Activated CD8-positive, alpha-beta T cell treated with anti-CD3 and anti-CD28 coated beads for 36 hours (primary cell): ENCODE data around the gene INS. TPM values are rescaled to one million over a fixed set of nuclear protein-coding genes. Genes with fewer than 3 reads are reported as not detected.

Source experiments
- ATAC-seq: fragments of 200-7000 bp; cut with Tn5 transposase; one replicate; pipeline ENCODE4 v1.10.0; 2021; ENCODE audit warnings: mild to moderate bottlenecking, moderate library complexity
- CTCF ChIA-PET: fragments of 350-600 bp; sonication (Branson Sonifier 250); formaldehyde crosslinking; loops from one replicate; lab custom pipeline; 2021; ENCODE audit warnings: antibody characterized with exemption; lab: Charles Lee
- POLR2A ChIA-PET: fragments of 350-600 bp; sonication (Branson Sonifier 250); formaldehyde crosslinking; loops from one replicate; lab custom pipeline; 2021; ENCODE audit warnings: antibody characterized with exemption; lab: Charles Lee
- DNase-seq: peaks from one replicate; pipeline ENCODE4 v3.0.0-alpha.2; 2020
- H3K27ac Mint-ChIP-seq: one replicate; pipeline ENCODE4 v1.8.0; 2021; ENCODE audit warnings: mild to moderate bottlenecking, mixed read lengths
- H3K27me3 Mint-ChIP-seq: one replicate; pipeline ENCODE4 v1.8.0; 2021; ENCODE audit warnings: mixed read lengths
- H3K36me3 Mint-ChIP-seq: one replicate; pipeline ENCODE4 v1.8.0; 2021; ENCODE audit warnings: low read depth, mixed read lengths
- H3K4me1 Mint-ChIP-seq: one replicate; pipeline ENCODE4 v1.8.0; 2021; ENCODE audit warnings: low read depth, mixed read lengths
- H3K4me3 Mint-ChIP-seq: one replicate; pipeline ENCODE4 v1.8.0; 2021; ENCODE audit warnings: mild to moderate bottlenecking, moderate library complexity, mixed read lengths
- H3K9me3 Mint-ChIP-seq: one replicate; pipeline ENCODE4 v1.8.0; 2021; ENCODE audit warnings: mixed read lengths
- intact Hi-C: fragments of 100-400 bp; cut with micrococcal nuclease; formaldehyde crosslinking; loops from one replicate; pipeline ENCODE4 v1.10.0; 2022
- total RNA-seq, 2 experiments: library from RNA; stranded (reverse); gene quantifications; one replicate each; pipeline ENCODE4 v1.2.3, GENCODE V29; 2021
- TF ChIP-seq, protein P1 (sequence below): fragments of 200-600 bp; IDR thresholded peaks from one replicate; pipeline ENCODE4 v1.8.0; 2022; ENCODE audit warnings: antibody characterized with exemption, mild to moderate bottlenecking

INS gene
- total RNA-seq, 2 experiments from 2014 or later = not detected

DNA sequence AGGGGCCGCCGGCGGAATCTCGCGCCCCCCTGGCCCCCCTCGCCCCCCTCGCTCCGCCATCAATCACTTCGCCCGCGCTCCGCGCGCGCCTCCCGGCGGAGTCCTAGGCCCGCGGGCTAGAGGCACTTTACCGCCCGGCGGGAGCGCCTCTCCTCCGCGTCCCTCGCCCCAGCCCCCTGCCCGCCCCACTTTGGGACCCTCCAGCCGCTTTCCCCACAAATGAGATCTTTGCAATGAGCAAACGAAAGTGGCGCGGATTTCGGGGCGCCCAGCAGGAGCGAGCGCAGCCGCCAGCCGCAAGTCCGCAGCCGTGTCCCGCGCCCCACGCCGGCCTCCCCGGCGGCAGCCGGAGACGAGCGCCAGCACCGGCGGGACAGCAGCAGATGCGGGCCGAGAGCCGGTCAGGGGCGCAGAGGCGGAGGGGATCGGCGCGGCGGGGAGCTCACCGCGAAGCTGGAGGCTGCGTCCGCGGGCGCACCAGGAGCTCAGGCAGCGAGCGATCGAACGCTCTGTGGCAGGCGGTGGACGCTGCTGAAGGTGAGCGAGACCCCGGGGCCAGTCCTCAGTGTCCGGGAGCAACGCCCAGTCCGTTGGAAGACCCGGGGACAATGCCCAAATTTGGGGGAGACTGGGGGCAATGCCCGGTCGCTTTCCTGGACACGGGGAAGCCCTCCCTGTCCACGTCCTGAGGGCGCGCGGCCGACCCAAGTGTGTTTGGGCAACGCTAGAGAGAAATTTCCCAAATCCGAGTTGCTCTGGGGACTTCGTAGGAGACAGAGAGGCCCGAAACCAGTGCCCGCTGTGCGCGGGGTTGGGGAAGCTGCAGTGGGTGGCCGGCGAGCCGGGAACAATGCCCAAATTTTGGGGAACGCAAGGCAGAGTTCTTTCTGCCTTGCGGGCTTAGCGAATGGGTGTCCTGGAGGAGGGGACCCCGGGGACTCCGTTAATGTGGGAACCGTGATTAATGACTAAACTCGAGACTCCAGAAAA, 20.3 kb downstream of the INS start:
- Mint-ChIP-seq H3K36me3 (no peaks in the 10 kb centered on the region), H3K27me3 (peaks cover 62% of the 10 kb centered on the region), H3K4me3 (no peak overlapping the region), H3K4me1 (peaks cover 41% of the 10 kb centered on the region), H3K9me3 (no peaks in the 10 kb centered on the region), H3K27ac (no peak overlapping the region)
- CTCF ChIA-PET = interaction anchor here (0.7 to 19.5 kb wide), 6 partner anchors 11 to 488 kb away, joined by 3 to 518 read pairs (median 4); no protein-coding TSS in a partner anchor
- TF ChIP-seq, protein P1, sequence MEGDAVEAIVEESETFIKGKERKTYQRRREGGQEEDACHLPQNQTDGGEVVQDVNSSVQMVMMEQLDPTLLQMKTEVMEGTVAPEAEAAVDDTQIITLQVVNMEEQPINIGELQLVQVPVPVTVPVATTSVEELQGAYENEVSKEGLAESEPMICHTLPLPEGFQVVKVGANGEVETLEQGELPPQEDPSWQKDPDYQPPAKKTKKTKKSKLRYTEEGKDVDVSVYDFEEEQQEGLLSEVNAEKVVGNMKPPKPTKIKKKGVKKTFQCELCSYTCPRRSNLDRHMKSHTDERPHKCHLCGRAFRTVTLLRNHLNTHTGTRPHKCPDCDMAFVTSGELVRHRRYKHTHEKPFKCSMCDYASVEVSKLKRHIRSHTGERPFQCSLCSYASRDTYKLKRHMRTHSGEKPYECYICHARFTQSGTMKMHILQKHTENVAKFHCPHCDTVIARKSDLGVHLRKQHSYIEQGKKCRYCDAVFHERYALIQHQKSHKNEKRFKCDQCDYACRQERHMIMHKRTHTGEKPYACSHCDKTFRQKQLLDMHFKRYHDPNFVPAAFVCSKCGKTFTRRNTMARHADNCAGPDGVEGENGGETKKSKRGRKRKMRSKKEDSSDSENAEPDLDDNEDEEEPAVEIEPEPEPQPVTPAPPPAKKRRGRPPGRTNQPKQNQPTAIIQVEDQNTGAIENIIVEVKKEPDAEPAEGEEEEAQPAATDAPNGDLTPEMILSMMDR = no peak
- no peak for DNase-seq
- POLR2A ChIA-PET = interaction anchor here (2.0 kb wide), 1 partner anchor 10 kb away, joined by 4 read pairs; no protein-coding TSS in a partner anchor
- intact Hi-C loops = loop anchor here (5.0 kb wide), 1 partner anchor 63 kb away; no protein-coding TSS in a partner anchor
- no peak for ATAC-seq

- Mint-ChIP-seq H3K4me1 (peaks cover 37% of the 10 kb centered on the region), H3K27me3 (peaks cover 59% of the 10 kb centered on the region), H3K4me3 (no peak overlapping the region), H3K36me3 (no peaks in the 10 kb centered on the region), H3K9me3 (no peaks in the 10 kb centered on the region), H3K27ac (no peak overlapping the region)
- ChIA-PET POLR2A (interaction anchor here (0.6 to 2.0 kb wide), 3 partner anchors 11 to 340 kb away, joined by 3 to 4 read pairs (median 4); no protein-coding TSS in a partner anchor), CTCF (interaction anchor here (9.2 kb wide), 1 partner anchor 11 kb away, joined by 87 read pairs; no protein-coding TSS in a partner anchor)
- TF ChIP-seq, protein P1 = no peak
- ATAC-seq (no peak), DNase-seq (no peak)
- intact Hi-C loops = loop anchor here (5.0 kb wide), 1 partner anchor 62 kb away; no protein-coding TSS in a partner anchor
Observed at GRCh38 chr11:2139621-2140337, 21.2 kb downstream of the INS start.

- Mint-ChIP-seq H3K27ac (no peak within 1 kb of the TSS), H3K4me3 (peak within 1 kb of the TSS; percentile 41), H3K27me3 (peaks cover 57% of the 10 kb centered on the region), H3K36me3 (no peaks in the 10 kb centered on the region), H3K9me3 (no peaks in the 10 kb centered on the region), H3K4me1 (peaks cover 33% of the 10 kb centered on the region)
- ATAC-seq = no peak
- POLR2A ChIA-PET = no interaction called here
- TF ChIP-seq, protein P1 = no peak
- CTCF ChIA-PET = interaction anchor here (9.2 kb wide), 1 partner anchor 12 kb away, joined by 87 read pairs; no protein-coding TSS in a partner anchor
- DNase-seq = no peak
- intact Hi-C loops = no loop called here
Observed at GRCh38 chr11:2139123-2139521, 21.9 kb downstream of the INS start, which contains the start of gene IGF2. TSS of gene IGF2 (minus strand) at chr11:2139389. CDS start at chr11:2135523, 3,866 bp downstream.

GRCh38 chr11:2138431-2139122, 22.4 kb downstream of the INS start:
- no peaks in the 10 kb centered on the region for H3K36me3 Mint-ChIP-seq
- H3K27me3 Mint-ChIP-seq = peaks cover 57% of the 10 kb centered on the region
- peak overlapping the region; percentile 41 for H3K4me3 Mint-ChIP-seq
- TF ChIP-seq, protein P1 = no peak
- no peaks in the 10 kb centered on the region for H3K9me3 Mint-ChIP-seq
- CTCF ChIA-PET = interaction anchor here (0.6 to 9.2 kb wide), 2 partner anchors 13 to 599 kb away, joined by 3 to 87 read pairs; no protein-coding TSS in a partner anchor
- H3K4me1 Mint-ChIP-seq = peaks cover 32% of the 10 kb centered on the region
- POLR2A ChIA-PET = no interaction called here
- H3K27ac Mint-ChIP-seq = no peak overlapping the region
- intact Hi-C loops = no loop called here
- no peak for ATAC-seq
- DNase-seq = no peak
